ENCODE results near the gene APP.
"Not testable (repeated sequence)": the region's sequence is repeated elsewhere in the genome, so short reads cannot be mapped to it uniquely, and the experiment has no call there.

The APP gene

DNA sequence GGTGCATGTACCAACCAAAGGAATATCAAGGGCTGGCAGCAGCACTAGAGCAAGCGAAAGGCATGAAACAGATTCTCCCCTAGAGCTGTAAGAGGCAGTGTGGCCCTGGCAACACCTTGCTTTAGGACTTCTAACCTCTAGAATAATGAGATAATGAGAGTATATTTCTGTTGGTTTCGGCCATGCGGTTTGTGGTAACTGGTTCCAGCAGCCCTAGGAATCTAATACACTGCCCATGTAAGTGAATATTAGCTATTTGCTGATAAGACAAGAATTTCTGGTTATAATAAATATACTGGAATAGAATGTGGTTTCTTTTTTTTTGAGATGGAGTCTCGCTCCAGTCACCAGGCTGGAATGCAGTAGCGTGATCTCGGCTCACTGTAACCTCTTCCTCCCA lies 236.4 kb downstream of the APP start:
- no peak for DNase-seq

- no peak for DNase-seq
These were observed 238.8 kb downstream of the APP start for GRCh38 chr21:25931765-25932164.

- DNase-seq = no peak
These were observed 240.6 kb downstream of the APP start for GRCh38 chr21:25929856-25930520.

- no peak for DNase-seq
These were observed 243.2 kb downstream of the APP start for GRCh38 chr21:25927195-25927880.

DNA sequence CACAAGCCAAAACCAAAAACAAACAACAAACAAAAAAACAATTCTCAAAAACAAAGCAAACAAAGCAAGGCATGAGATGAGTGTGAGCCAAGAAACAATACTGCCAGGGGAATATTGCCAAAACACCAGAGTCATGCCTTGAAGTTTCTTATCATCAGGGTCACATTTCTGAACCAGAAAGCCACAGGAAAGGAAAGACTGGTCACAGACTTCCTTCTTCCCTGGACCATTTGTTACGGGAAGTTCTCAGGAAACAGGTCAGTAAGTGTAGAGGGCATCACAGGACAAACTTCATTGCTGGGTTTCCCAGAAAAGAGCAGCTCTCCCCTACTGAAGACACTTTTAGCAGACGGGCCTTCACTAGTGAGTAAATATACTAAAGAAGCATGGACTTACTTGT lies 244.6 kb downstream of the APP start:
- DNase-seq = no peak

- DNase-seq = no peak
These were observed 245.3 kb downstream of the APP start for GRCh38 chr21:25925064-25925800.

DNA sequence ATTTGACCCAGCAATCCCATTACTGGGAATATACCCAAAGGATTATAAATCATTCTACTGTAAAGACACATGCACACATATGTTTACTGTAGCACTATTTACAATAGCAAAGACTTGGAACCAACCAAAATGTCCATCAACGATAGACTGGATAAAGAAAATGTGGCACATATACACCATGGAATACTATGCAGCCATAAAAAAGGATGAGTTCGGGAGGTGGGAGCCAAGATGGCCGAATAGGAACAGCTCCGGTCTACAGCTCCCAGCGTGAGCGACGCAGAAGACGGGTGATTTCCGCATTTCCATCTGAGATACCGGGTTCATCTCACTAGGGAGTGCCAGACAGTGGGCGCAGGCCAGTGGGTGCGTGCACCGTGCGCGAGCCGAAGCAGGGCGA lies 252.4 kb downstream of the APP start:
- DNase-seq = not testable (repeated sequence)

- no peak for DNase-seq
These were observed 254.3 kb downstream of the APP start for GRCh38 chr21:25916226-25916625.

- no peak for DNase-seq
These were observed 257.1 kb downstream of the APP start for GRCh38 chr21:25913479-25913878.

GRCh38 chr21:25912402-25912746 lies 258.2 kb downstream of the APP start:
- no peak for DNase-seq

DNA sequence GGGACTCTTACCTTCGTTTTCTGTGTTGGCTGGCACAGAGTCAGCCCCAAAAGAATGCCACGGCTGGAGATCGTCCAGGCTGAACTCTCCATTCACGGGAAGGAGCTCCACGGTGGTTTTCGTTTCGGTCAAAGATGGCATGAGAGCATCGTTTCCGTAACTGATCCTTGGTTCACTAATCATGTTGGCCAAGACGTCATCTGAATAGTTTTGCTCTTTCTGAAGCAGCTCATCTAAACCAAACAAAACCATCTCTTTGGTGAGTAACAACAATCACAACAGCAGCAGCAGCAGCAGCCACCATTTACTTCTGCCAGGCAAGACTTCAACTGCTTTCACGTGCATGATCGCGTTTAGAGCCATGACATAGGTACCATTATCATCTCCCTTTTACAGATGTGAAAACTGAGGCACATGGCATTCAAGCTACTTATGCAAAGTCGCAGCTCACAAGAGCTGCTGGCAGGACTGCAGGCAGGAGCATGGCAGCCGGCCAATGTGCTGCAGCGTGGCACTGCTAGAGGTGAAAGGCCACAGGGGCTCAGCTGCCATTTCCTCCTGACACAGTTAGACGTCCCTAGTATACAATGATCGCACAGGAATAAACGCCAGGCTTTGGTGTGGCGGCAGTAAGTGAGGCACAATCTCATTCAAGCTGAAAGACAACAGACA lies 258.7 kb downstream of the APP start:
- no peak for DNase-seq

GRCh38 chr21:25910809-25911208 lies 259.8 kb downstream of the APP start:
- no peak for DNase-seq

DNA sequence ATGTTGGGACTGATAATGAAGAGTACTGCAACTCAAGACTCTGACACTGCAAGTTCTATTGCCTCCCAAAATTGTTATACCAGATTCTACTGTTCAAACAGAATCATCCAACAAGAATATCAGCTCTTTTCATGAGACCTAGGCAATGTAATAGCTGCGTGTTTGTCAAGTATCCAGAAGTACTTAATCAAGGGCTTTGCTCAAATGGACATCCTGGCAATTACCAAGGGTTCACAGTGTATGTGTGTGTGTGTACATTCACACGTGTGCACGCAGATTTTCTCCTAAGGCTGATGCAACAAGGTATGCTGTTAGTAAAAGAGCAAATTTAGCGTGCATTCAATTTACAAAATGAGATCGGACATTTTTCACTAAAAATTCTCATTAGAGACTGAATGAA lies 261.2 kb downstream of the APP start:
- DNase-seq = no peak

DNA sequence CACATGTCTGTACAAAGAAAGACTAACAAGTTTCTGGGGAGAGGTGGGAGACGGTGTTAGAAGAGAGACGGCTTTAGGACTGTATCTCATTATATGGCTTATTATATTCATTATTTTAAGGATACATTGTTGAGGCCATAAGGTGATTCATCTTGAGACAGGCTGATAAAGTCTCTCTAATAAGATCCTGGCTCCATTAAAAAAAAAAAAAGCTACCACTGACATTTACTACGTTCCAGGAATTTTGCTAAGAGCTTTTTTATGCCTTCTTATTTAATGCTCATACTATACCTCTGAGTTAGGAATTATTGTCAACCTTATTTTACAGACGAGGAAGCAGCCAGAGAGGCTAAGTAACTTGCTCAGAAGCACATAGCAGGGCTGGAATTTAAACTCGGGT lies 262.1 kb downstream of the APP start:
- no peak for DNase-seq

GRCh38 chr21:25907573-25908275 lies 262.8 kb downstream of the APP start:
- DNase-seq = no peak

DNA sequence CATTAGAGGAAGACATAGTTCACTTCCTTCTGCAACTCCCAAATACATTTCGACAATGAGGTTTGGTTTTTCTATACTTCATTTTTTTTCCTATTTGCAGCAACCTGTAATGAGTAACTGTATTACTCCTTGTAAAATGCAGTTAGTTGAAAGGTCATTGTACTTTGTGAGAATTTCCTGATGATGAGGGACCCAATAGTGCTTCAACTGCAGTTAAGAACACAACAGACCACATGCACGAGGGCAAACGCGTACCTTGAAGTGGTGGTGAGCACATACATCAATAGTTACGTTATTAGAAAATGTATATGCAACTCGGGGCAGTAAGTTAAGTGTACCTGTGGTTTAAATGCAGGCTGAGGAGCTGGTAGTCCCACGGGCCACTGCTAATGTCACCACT lies 264.0 kb downstream of the APP start:
- DNase-seq = no peak

- no peak for DNase-seq
These were observed 265.4 kb downstream of the APP start for GRCh38 chr21:25905126-25905525.

GRCh38 chr21:25904044-25904695 lies 266.4 kb downstream of the APP start:
- no peak for DNase-seq

GRCh38 chr21:25903607-25904006 lies 267.0 kb downstream of the APP start:
- no peak for DNase-seq

DNA sequence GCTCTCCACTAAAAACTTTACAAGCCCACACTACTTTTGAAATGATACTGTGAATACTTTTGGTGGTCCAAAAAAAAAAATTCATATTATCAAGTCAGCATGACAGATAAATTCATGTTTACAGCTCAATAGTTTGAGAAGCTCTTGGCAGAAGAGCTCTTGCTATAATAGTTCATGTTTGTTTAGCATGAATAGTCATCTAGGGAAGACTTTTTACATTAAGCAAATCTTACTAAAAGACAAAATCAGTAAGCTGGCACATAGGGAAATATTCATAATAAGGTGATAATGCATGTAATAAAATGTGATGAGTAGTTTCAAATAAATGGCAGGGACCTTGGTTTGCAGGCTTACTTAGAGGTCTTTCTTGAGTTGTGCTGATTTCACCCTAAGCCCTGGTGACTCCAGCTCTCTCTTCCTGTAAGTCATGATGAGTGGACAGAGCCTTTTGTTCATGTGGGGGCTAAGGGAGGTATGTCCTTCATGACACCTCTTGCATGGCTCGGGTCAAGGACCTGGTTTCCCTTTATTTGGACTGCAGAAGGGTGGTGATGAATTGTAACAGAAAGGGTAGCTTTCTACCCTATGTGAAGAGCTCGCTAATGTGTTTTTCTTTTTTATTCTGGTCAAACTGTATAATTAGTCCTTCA lies 269.1 kb downstream of the APP start:
- no peak for DNase-seq

- no peak for DNase-seq
These were observed 271.9 kb downstream of the APP start for GRCh38 chr21:25898671-25899070.

GRCh38 chr21:25897383-25897782 lies 273.2 kb downstream of the APP start:
- DNase-seq = no peak
